Stimulated activated CD8-positive, alpha-beta memory T cell treated with anti-CD3 and anti-CD28 coated beads, Interleukin-4, amount 100 ng/mL, for 1 hour (primary cell): ENCODE measurements around the gene KLHL25.

Experiments
- DNase-seq, 2 donors: peaks; one replicate each; pipeline ENCODE4 v3.0.0-alpha.2; 2020; ENCODE audit warnings: low read depth in 2 of 2, low spot score in 1 of 2

Gene KLHL25

GRCh38 chr15:85718271-85718971, 76.3 kb downstream of the KLHL25 start:
- DNase-seq = no peak

- DNase-seq = no peak
Observed at GRCh38 chr15:85717212-85717611, 77.5 kb downstream of the KLHL25 start.

- DNase-seq = no peak
Observed at GRCh38 chr15:85716261-85716660, 78.5 kb downstream of the KLHL25 start.

GRCh38 chr15:85711580-85712192, 83.0 kb downstream of the KLHL25 start:
- no peak for DNase-seq

- DNase-seq = no peak
Observed at GRCh38 chr15:85710340-85710842, 84.3 kb downstream of the KLHL25 start.
